Left cardiac atrium (tissue), 2 donors: Measurements from ENCODE around the gene NANOS1. TPM values are rescaled to one million over a fixed set of nuclear protein-coding genes. Genes with fewer than 3 reads are reported as not detected.

Source experiments
- total RNA-seq, 2 donors: library from RNA; stranded (reverse); fragmentation: NEBNext Ultra II Directional; extraction: Animal tissue kit (Norgen Biotek cat#: 25700); gene quantifications; one replicate each; pipeline ENCODE4 v1.2.1, GENCODE V29; 2021
- donor health status: DM: no; HTN: yes; CAD: no; lungs with severe emphysema.
- donor health status: DM: yes; HTN: yes; CAD: no.

The NANOS1 gene
- total RNA-seq, 2 donors from 2014 or later, result 3.3 to 5.0 TPM

Other genes with a start within 250 kb of the NANOS1 start
- gene EIF3A, start 51.1 kb downstream of the NANOS1 start, total RNA-seq, result 100 to 1,000 TPM in 1 of 2 donors, 10 to 100 TPM in 1; 70.0 to 106 TPM
- 10 to 100 TPM; 22.6 to 25.4 TPM for gene DENND10, start 74.4 kb downstream of the NANOS1 start, total RNA-seq
- gene SFXN4, start 136.0 kb downstream of the NANOS1 start, total RNA-seq, result 10 to 100 TPM; 34.7 to 36.8 TPM
- 100 to 1,000 TPM; 162 to 183 TPM for gene PRDX3, start 149.1 kb downstream of the NANOS1 start, total RNA-seq
- gene GRK5, start 177.9 kb downstream of the NANOS1 start, total RNA-seq, result 10 to 100 TPM; 36.4 to 60.1 TPM